ENCODE results near the gene ASTN1.

The ASTN1 gene

GRCh38 chr1:176893625-176894352 is 270.7 kb downstream of the ASTN1 start:
- H3K4ac ChIP-seq (ENCODE audit: low read length) = no peak overlapping the region
- no peak overlapping the region for H2AFZ ChIP-seq (ENCODE audit: low read length)
- WGBS, 2 donors (ENCODE audit: extremely low coverage in 2 of 2, insufficient read length in 2 of 2, insufficient replicate concordance in 1 of 2) = no CpG with 5 or more reads among the region's 7 CpGs
- no peak overlapping the region for H3K14ac ChIP-seq (ENCODE audit: low read length)
- no peak overlapping the region for H3K18ac ChIP-seq (ENCODE audit: low read length)
- no peaks in the 10 kb centered on the region for H3K79me1 ChIP-seq (ENCODE audit: low read depth, low read length)
- no peaks in the 10 kb centered on the region for H3K4me1 ChIP-seq (ENCODE audit: control insufficient read depth in 2 of 2, insufficient read depth in 1 of 2, low read depth in 1 of 2, low read length in 2 of 2)
- no peak overlapping the region for H2BK5ac ChIP-seq (ENCODE audit: low read length)
- no peaks in the 10 kb centered on the region for H3K9me3 ChIP-seq (replicated peaks in 1 of 2; ENCODE audit: control insufficient read depth in 2 of 2, insufficient read depth in 1 of 2, low read depth in 1 of 2, low read length in 2 of 2)
- no peak overlapping the region for H2BK12ac ChIP-seq (ENCODE audit: low read length)
- H4K91ac ChIP-seq (ENCODE audit: low read depth, low read length, poor library complexity) = no peak overlapping the region
- no peak for DNase-seq (ENCODE audit: low spot score)
- no peak overlapping the region for H3K4me3 ChIP-seq (ENCODE audit: low read length in 2 of 2)
- H3K27me3 ChIP-seq (ENCODE audit: control insufficient read depth in 3 of 3, insufficient read depth in 3 of 3, low read depth in 1 of 3, low read length in 3 of 3) = no peaks in the 10 kb centered on the region
- no peak overlapping the region for H3K9ac ChIP-seq (ENCODE audit: low read depth, low read length, poor library complexity)
- H2BK120ac ChIP-seq (ENCODE audit: low read depth, low read length) = no peak overlapping the region
- no peak overlapping the region for H3K23ac ChIP-seq (ENCODE audit: low read depth, low read length, poor library complexity)
- no peak overlapping the region for H3K27ac ChIP-seq (replicated peaks; ENCODE audit: low read length)
- H4K8ac ChIP-seq (ENCODE audit: low read depth, low read length) = no peak overlapping the region
- H2BK15ac ChIP-seq (ENCODE audit: low read length) = no peak overlapping the region
- no peaks in the 10 kb centered on the region for H3K36me3 ChIP-seq (replicated peaks in 1 of 2; ENCODE audit: control insufficient read depth in 2 of 2, insufficient read depth in 2 of 2, low read length in 2 of 2)
- H3K4me2 ChIP-seq (ENCODE audit: insufficient read depth, low read length, poor library complexity, severe bottlenecking) = no peak overlapping the region
- H2AK5ac ChIP-seq (ENCODE audit: low read depth, low read length) = no peak overlapping the region

DNA sequence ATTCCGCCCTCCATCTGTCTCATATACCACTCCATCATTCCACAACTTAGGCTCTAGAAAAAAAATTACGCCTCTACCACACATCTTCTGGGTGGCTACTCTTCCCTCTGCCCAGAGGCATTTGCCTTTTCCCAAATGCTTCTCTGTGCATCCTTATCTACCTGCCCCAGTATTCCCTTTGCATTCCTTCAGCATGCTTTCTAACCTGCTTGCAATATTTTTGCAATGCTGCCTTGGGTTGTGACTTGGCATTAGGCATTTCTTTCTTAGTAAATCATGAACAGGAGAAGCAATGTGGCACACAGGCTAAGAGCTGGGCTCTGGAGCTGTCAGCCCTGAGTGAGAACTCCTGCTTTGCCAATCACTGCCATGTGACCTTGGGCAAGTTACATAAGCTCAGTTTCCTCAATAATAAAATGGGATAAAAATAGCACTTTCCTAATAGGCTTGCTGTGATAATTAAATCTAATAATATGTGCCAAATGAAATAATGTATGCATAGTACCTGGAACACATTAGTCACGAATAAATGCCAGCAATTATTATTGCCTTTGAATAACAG is 276.0 kb downstream of the ASTN1 start:
- Histone ChIP-seq H3K9ac (ENCODE audit: low read depth, low read length, poor library complexity) (no peak overlapping the region), H3K36me3 (replicated peaks in 1 of 2; ENCODE audit: control insufficient read depth in 2 of 2, insufficient read depth in 2 of 2, low read length in 2 of 2) (peaks cover 0 to 2% of the 10 kb centered on the region in 2 donors), H4K91ac (ENCODE audit: low read depth, low read length, poor library complexity) (no peak overlapping the region), H3K14ac (ENCODE audit: low read length) (no peak overlapping the region), H2AK5ac (ENCODE audit: low read depth, low read length) (no peak overlapping the region), H3K4me2 (ENCODE audit: insufficient read depth, low read length, poor library complexity, severe bottlenecking) (no peak overlapping the region), H3K9me3 (replicated peaks in 1 of 2; ENCODE audit: control insufficient read depth in 2 of 2, insufficient read depth in 1 of 2, low read depth in 1 of 2, low read length in 2 of 2) (no peaks in the 10 kb centered on the region), H2BK15ac (ENCODE audit: low read length) (no peak overlapping the region), H3K23ac (ENCODE audit: low read depth, low read length, poor library complexity) (no peak overlapping the region), H2BK12ac (ENCODE audit: low read length) (no peak overlapping the region), H3K27ac (replicated peaks; ENCODE audit: low read length) (no peak overlapping the region), H3K79me1 (ENCODE audit: low read depth, low read length) (no peaks in the 10 kb centered on the region), H3K27me3 (ENCODE audit: control insufficient read depth in 3 of 3, insufficient read depth in 3 of 3, low read depth in 1 of 3, low read length in 3 of 3) (no peaks in the 10 kb centered on the region), H3K4ac (ENCODE audit: low read length) (no peak overlapping the region), H2BK5ac (ENCODE audit: low read length) (no peak overlapping the region), H3K18ac (ENCODE audit: low read length) (no peak overlapping the region), H4K8ac (ENCODE audit: low read depth, low read length) (no peak overlapping the region), H3K4me3 (ENCODE audit: low read length in 2 of 2) (no peak overlapping the region), H3K4me1 (ENCODE audit: control insufficient read depth in 2 of 2, insufficient read depth in 1 of 2, low read depth in 1 of 2, low read length in 2 of 2) (no peaks in the 10 kb centered on the region), H2AFZ (ENCODE audit: low read length) (no peak overlapping the region), H2BK120ac (ENCODE audit: low read depth, low read length) (no peak overlapping the region)
- no peak for DNase-seq (ENCODE audit: low spot score)
- WGBS, 2 donors (ENCODE audit: extremely low coverage in 2 of 2, insufficient read length in 2 of 2, insufficient replicate concordance in 1 of 2) = no CpG with 5 or more reads among the region's 3 CpGs

GRCh38 chr1:176885751-176886150 is 278.8 kb downstream of the ASTN1 start:
- no peak overlapping the region for H3K14ac ChIP-seq (ENCODE audit: low read length)
- no peak overlapping the region for H3K4ac ChIP-seq (ENCODE audit: low read length)
- peaks cover 0 to 4% of the 10 kb centered on the region in 2 donors for H3K36me3 ChIP-seq (replicated peaks in 1 of 2; ENCODE audit: control insufficient read depth in 2 of 2, insufficient read depth in 2 of 2, low read length in 2 of 2)
- no peaks in the 10 kb centered on the region for H3K27me3 ChIP-seq (ENCODE audit: control insufficient read depth in 3 of 3, insufficient read depth in 3 of 3, low read depth in 1 of 3, low read length in 3 of 3)
- no peak overlapping the region for H3K4me3 ChIP-seq (ENCODE audit: low read length in 2 of 2)
- H2BK12ac ChIP-seq (ENCODE audit: low read length) = no peak overlapping the region
- H3K9me3 ChIP-seq (replicated peaks in 1 of 2; ENCODE audit: control insufficient read depth in 2 of 2, insufficient read depth in 1 of 2, low read depth in 1 of 2, low read length in 2 of 2) = no peaks in the 10 kb centered on the region
- H2BK120ac ChIP-seq (ENCODE audit: low read depth, low read length) = no peak overlapping the region
- no peak overlapping the region for H2BK5ac ChIP-seq (ENCODE audit: low read length)
- H3K23ac ChIP-seq (ENCODE audit: low read depth, low read length, poor library complexity) = no peak overlapping the region
- H4K91ac ChIP-seq (ENCODE audit: low read depth, low read length, poor library complexity) = no peak overlapping the region
- H3K27ac ChIP-seq (replicated peaks; ENCODE audit: low read length) = no peak overlapping the region
- no peaks in the 10 kb centered on the region for H3K79me1 ChIP-seq (ENCODE audit: low read depth, low read length)
- no peak overlapping the region for H2BK15ac ChIP-seq (ENCODE audit: low read length)
- no peak overlapping the region for H2AFZ ChIP-seq (ENCODE audit: low read length)
- no peak overlapping the region for H2AK5ac ChIP-seq (ENCODE audit: low read depth, low read length)
- H3K4me2 ChIP-seq (ENCODE audit: insufficient read depth, low read length, poor library complexity, severe bottlenecking) = no peak overlapping the region
- no CpG with 5 or more reads among the region's 2 CpGs for WGBS, 2 donors (ENCODE audit: extremely low coverage in 2 of 2, insufficient read length in 2 of 2, insufficient replicate concordance in 1 of 2)
- no peaks in the 10 kb centered on the region for H3K4me1 ChIP-seq (ENCODE audit: control insufficient read depth in 2 of 2, insufficient read depth in 1 of 2, low read depth in 1 of 2, low read length in 2 of 2)
- no peak overlapping the region for H3K18ac ChIP-seq (ENCODE audit: low read length)
- no peak overlapping the region for H3K9ac ChIP-seq (ENCODE audit: low read depth, low read length, poor library complexity)
- H4K8ac ChIP-seq (ENCODE audit: low read depth, low read length) = no peak overlapping the region
- DNase-seq (ENCODE audit: low spot score) = no peak

GRCh38 chr1:176885341-176885740 is 279.2 kb downstream of the ASTN1 start:
- Histone ChIP-seq H2BK15ac (ENCODE audit: low read length) (no peak overlapping the region), H3K79me1 (ENCODE audit: low read depth, low read length) (no peaks in the 10 kb centered on the region), H3K14ac (ENCODE audit: low read length) (no peak overlapping the region), H3K9me3 (replicated peaks in 1 of 2; ENCODE audit: control insufficient read depth in 2 of 2, insufficient read depth in 1 of 2, low read depth in 1 of 2, low read length in 2 of 2) (no peaks in the 10 kb centered on the region), H3K18ac (ENCODE audit: low read length) (no peak overlapping the region), H4K91ac (ENCODE audit: low read depth, low read length, poor library complexity) (no peak overlapping the region), H2AK5ac (ENCODE audit: low read depth, low read length) (no peak overlapping the region), H3K23ac (ENCODE audit: low read depth, low read length, poor library complexity) (no peak overlapping the region), H3K36me3 (replicated peaks in 1 of 2; ENCODE audit: control insufficient read depth in 2 of 2, insufficient read depth in 2 of 2, low read length in 2 of 2) (peaks cover 0 to 4% of the 10 kb centered on the region in 2 donors), H2BK120ac (ENCODE audit: low read depth, low read length) (no peak overlapping the region), H3K27me3 (ENCODE audit: control insufficient read depth in 3 of 3, insufficient read depth in 3 of 3, low read depth in 1 of 3, low read length in 3 of 3) (no peaks in the 10 kb centered on the region), H2AFZ (ENCODE audit: low read length) (no peak overlapping the region), H3K9ac (ENCODE audit: low read depth, low read length, poor library complexity) (no peak overlapping the region), H3K4me2 (ENCODE audit: insufficient read depth, low read length, poor library complexity, severe bottlenecking) (no peak overlapping the region), H3K4ac (ENCODE audit: low read length) (no peak overlapping the region), H4K8ac (ENCODE audit: low read depth, low read length) (no peak overlapping the region), H3K4me1 (ENCODE audit: control insufficient read depth in 2 of 2, insufficient read depth in 1 of 2, low read depth in 1 of 2, low read length in 2 of 2) (no peaks in the 10 kb centered on the region), H3K27ac (replicated peaks; ENCODE audit: low read length) (no peak overlapping the region), H2BK12ac (ENCODE audit: low read length) (no peak overlapping the region), H3K4me3 (ENCODE audit: low read length in 2 of 2) (no peak overlapping the region), H2BK5ac (ENCODE audit: low read length) (no peak overlapping the region)
- DNase-seq (ENCODE audit: low spot score) = no peak
- no CpG with 5 or more reads among the region's 3 CpGs for WGBS, 2 donors (ENCODE audit: extremely low coverage in 2 of 2, insufficient read length in 2 of 2, insufficient replicate concordance in 1 of 2)
